ENCODE results near the gene GABRB1.

GABRB1 gene

DNA sequence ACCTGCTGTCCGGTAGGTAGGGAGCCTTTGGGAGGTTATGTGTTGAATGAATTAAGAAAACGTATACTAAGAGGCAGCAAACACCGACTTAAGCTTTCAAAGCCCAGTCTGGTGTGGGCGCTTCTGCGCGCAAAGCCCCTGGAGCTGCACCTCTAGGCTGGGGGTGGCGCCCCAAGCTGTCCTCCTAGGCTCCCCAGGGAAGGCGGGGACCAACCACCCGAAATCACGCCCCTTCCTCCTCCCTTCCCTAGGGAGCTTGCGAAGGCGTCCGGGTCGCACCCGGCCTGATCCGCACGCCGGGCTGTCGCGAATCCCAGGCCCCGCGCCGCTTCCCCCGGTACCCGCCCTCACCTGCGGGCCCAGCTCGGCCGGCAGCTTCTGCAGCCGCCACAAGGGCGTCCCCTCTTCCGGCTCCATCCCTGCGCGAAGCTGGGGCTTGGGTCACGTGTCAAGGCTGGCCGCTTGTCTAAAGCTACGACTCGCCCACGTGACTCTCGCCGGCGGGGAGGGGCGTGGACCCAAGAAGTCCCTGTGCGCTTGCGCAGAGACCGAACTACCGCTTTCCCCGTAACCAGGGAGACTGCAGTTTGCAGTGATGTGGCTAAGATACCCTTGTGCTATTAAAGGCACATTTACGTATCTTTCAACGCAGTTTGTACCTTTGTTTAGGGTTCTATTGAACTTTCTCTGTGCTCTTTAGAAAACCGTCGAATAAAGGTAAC, 432.0 kb downstream of the GABRB1 start, which contains the start of gene COMMD8:
Gene COMMD8 (minus strand): TSS at position 468 of the 722 bp plus-strand sequence. CDS start 51 bp downstream, at position 417.
- peak; percentile 98 for DNase-seq
- Histone ChIP-seq H3K4me1 (no peaks in the 10 kb centered on the region; the same call in 1 of the 2 replicates), H3K36me3 (peaks cover 3% of the 10 kb centered on the region; the same call in 1 of the 2 replicates), H3K9me3 (no peaks in the 10 kb centered on the region), H3K27me3 (no peaks in the 10 kb centered on the region), H3K4me3 (ENCODE audit: low read depth, low read length) (peak within 1 kb of the TSS; percentile 88)
- TF ChIP-seq, protein P1, sequence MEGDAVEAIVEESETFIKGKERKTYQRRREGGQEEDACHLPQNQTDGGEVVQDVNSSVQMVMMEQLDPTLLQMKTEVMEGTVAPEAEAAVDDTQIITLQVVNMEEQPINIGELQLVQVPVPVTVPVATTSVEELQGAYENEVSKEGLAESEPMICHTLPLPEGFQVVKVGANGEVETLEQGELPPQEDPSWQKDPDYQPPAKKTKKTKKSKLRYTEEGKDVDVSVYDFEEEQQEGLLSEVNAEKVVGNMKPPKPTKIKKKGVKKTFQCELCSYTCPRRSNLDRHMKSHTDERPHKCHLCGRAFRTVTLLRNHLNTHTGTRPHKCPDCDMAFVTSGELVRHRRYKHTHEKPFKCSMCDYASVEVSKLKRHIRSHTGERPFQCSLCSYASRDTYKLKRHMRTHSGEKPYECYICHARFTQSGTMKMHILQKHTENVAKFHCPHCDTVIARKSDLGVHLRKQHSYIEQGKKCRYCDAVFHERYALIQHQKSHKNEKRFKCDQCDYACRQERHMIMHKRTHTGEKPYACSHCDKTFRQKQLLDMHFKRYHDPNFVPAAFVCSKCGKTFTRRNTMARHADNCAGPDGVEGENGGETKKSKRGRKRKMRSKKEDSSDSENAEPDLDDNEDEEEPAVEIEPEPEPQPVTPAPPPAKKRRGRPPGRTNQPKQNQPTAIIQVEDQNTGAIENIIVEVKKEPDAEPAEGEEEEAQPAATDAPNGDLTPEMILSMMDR (IDR thresholded peaks at IDR 0.05; ENCODE audit: low read depth, low read length): peak; percentile 43

DNA sequence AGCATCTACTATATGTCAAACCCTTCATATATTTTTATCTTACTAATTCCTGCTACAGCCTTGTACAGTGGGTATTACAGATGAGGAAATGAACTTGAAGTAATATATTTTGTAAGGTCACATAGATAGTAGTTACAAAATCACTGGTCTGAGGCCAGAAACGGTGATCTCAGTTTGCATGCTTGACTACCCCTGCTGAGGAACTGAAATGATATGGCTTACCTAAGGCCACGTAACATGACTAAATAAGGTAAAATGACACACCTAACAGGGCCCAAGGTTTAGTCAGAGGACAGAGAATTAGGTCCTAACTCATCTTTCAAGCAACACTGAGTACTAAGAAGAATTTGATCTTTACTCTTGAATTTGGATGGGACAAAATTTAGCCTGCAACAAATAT, 433.6 kb downstream of the GABRB1 start:
- no peak overlapping the region for H3K4me3 ChIP-seq (ENCODE audit: low read depth, low read length)
- TF ChIP-seq, protein P1 (IDR thresholded peaks at IDR 0.05; ENCODE audit: low read depth, low read length): no peak
- no peaks in the 10 kb centered on the region for H3K36me3 ChIP-seq
- peaks cover 5% of the 10 kb centered on the region for H3K4me1 ChIP-seq
- no peaks in the 10 kb centered on the region for H3K27me3 ChIP-seq
- DNase-seq: no peak
- H3K9me3 ChIP-seq: no peaks in the 10 kb centered on the region

DNA sequence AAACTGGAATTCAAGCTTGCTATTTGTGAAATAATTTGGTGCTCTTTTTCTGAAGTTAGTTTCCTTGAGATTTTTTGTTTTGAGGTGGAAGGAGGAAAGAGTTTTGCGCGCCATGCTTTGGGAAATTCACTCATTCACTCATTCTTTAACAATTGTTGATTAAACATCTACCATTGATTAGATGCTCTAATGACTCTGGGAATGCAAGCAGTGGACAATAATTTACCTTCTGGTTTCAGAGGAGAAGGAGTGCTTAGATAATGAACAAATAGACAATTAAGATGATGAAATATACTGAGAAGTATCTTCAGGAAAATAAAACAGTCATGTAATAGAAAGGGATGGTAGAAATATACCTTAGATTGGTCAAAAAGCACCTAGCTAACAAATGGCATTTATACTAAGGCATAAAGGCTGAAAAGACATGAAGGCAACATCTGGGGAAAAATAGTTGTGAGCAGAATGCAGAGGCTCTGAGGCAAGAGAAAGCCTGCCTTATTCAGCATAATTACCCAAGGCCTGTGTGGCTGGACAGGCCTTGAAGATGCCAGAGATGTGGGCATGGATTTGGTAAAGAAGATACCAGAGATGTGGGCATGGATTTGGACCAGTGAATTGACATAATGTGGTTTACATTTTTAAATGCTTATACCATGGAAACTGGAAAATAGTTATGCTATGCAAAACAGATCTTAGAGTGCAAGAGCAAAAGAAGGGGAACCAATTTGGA, 434.9 kb downstream of the GABRB1 start:
- H3K9me3 ChIP-seq: no peaks in the 10 kb centered on the region
- TF ChIP-seq, protein P1 (IDR thresholded peaks at IDR 0.05; ENCODE audit: low read depth, low read length): no peak
- DNase-seq: no peak
- no peaks in the 10 kb centered on the region for H3K36me3 ChIP-seq
- no peak overlapping the region for H3K4me3 ChIP-seq (ENCODE audit: low read depth, low read length)
- peaks cover 5% of the 10 kb centered on the region for H3K4me1 ChIP-seq
- no peaks in the 10 kb centered on the region for H3K27me3 ChIP-seq

DNA sequence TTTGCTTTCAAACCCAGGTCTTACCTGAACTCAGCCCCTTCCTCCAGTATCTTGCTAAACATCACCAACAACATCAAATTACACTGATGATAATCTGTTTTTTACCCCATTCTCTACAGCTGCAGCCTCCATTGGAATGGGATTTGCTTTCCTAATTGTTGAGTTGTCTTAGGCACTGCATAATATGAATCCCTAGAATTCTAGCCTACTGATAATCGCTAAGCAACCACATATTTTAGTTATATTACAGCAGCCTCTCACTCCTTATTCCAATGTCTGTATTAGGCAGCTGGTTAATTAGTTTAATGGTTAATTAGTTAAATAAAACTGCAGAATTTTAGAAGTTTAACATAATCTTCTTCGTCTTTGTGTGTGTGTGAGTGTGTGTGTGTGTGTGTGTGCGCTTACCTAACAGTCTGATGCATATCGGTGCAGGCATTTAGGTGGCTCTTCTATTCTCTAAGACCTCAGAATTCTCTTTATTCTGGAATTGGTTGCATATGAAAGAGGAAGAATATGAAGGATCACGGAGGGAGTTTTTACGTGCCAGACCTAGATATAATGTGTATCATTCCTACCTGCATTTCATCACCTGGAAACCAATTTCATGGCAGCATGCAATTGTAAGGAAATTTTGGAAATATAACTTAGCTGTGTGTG, 437.5 kb downstream of the GABRB1 start:
- DNase-seq: no peak
- Histone ChIP-seq H3K27me3 (no peaks in the 10 kb centered on the region), H3K36me3 (no peaks in the 10 kb centered on the region), H3K9me3 (no peaks in the 10 kb centered on the region), H3K4me1 (peaks cover 5% of the 10 kb centered on the region), H3K4me3 (ENCODE audit: low read depth, low read length) (no peak overlapping the region)
- TF ChIP-seq, protein P1 (IDR thresholded peaks at IDR 0.05; ENCODE audit: low read depth, low read length): no peak

DNA sequence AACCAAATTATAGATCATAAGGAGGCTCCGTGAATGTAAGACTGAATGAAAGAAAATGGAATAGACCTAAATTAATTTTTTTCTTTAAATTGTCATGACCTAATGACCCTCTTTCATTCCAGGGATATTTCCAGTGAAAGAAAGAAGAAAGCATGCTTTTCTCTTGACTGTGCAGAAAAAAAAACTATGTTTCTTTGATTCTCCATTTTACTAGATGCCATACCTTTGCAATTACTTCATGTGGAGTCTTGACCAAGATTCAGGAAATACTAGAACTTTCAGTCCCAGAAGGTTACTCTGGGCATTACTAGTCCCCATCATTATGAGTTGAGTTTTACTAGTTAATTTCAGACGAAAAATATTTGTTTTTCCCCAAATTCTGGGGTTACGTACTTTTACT, 438.6 kb downstream of the GABRB1 start:
- H3K27me3 ChIP-seq: no peaks in the 10 kb centered on the region
- TF ChIP-seq, protein P1 (IDR thresholded peaks at IDR 0.05; ENCODE audit: low read depth, low read length): no peak

More for the DNA sequence above, 438.6 kb downstream of the GABRB1 start:
- H3K4me1 ChIP-seq: peaks cover 5% of the 10 kb centered on the region
- H3K4me3 ChIP-seq (ENCODE audit: low read depth, low read length): no peak overlapping the region
- H3K36me3 ChIP-seq: no peaks in the 10 kb centered on the region
- DNase-seq: no peak
- H3K9me3 ChIP-seq: no peaks in the 10 kb centered on the region

All from BE2C (cell line).